Stimulated activated CD8-positive, alpha-beta memory T cell treated with anti-CD3 and anti-CD28 coated beads, Interleukin-15, amount 100 ng/mL, for 48 hours (primary cell): ENCODE measurements around the gene SLC4A4.

ENCODE experiments used
- DNase-seq, 2 donors: peaks; one replicate each; pipeline ENCODE4 v3.0.0-alpha.2; 2020; ENCODE audit warnings: low read depth in 2 of 2

The SLC4A4 gene

GRCh38 chr4:71356924-71357663 is 18.3 kb downstream of the SLC4A4 start:
- DNase-seq = no peak

DNA sequence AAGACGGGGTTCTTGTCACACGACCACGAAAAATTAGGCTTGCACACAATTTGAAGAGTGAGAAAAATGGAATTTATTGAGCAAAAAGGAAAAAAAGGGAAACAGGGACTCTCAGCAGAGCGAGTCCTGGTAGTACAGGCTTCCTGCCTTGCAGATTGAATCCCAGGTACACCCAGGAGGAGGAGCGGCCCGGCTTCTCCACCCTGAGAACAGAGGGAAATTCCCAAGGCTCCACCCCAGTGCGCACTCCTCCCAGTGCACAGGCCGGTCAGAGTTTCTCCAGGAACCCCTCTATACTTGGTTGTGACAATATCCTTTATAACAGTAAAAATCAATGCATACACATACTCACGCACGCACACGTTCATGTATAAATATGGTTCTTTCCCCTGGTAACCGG is 22.0 kb downstream of the SLC4A4 start:
- DNase-seq = no peak

DNA sequence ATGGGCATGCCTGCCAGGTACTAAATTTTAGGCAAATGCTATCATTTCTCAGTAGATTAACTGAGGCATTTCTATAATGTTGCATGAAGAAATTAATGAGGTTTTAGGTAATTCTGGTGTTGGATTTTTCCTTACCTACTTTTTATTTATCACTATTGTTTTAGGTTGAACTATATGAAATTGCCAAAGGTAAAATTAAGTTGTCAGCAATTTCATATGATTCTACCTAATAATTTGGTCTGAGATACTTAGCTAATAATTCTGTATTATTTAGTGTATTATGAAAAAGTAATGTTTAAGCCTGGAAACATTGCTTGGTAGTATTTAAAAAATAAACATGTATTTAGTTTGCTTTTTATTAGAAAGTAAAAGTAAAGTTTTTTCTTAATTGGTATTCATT is 22.7 kb downstream of the SLC4A4 start:
- DNase-seq = no peak

GRCh38 chr4:71366766-71367165 is 27.9 kb downstream of the SLC4A4 start:
- DNase-seq = no peak

GRCh38 chr4:71367546-71367945 is 28.7 kb downstream of the SLC4A4 start:
- no peak for DNase-seq

GRCh38 chr4:71368906-71369305 is 30.1 kb downstream of the SLC4A4 start:
- no peak for DNase-seq

GRCh38 chr4:71369536-71369935 is 30.7 kb downstream of the SLC4A4 start:
- DNase-seq = no peak

DNA sequence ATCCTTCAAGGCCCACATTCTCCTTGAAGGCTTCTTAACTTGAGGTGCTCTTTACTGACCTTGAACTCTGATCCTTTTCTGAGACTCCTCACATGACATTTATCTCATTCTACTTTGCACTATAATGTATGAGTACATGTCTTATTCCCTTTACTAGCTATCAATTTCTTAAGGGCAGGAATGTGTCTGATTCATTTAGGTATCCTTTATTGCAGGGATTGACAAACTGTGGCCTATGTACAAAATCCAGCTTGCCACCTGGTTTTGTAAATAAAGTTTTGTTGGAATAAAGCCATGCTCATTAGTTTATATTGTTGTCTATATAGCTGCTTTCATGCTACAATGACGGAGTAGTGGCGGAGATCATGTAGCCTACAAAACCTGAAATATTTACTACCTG is 36.7 kb downstream of the SLC4A4 start:
- DNase-seq = no peak

GRCh38 chr4:71377561-71377960 is 38.7 kb downstream of the SLC4A4 start:
- no peak for DNase-seq

DNA sequence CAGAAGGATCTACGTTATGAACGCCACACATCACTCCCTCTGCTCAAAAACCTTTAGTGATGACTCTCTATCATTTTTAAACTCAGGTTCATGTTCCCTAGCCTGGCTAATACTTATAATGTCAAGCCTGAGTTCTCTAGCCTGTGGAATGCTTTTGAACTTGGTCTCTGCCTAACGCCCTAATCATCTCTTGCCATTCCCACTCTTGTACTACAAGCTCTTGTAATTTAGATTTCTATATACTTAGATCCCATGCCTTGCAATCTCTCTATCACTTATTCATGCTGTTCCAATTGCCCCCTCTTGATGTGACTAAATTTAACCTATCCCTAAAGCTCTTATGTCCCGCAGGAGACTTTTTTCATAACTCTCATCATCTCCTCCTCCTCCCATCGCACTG is 40.3 kb downstream of the SLC4A4 start:
- DNase-seq = no peak

- DNase-seq = no peak
Observed at GRCh38 chr4:71380788-71381187, 42.0 kb downstream of the SLC4A4 start.

DNA sequence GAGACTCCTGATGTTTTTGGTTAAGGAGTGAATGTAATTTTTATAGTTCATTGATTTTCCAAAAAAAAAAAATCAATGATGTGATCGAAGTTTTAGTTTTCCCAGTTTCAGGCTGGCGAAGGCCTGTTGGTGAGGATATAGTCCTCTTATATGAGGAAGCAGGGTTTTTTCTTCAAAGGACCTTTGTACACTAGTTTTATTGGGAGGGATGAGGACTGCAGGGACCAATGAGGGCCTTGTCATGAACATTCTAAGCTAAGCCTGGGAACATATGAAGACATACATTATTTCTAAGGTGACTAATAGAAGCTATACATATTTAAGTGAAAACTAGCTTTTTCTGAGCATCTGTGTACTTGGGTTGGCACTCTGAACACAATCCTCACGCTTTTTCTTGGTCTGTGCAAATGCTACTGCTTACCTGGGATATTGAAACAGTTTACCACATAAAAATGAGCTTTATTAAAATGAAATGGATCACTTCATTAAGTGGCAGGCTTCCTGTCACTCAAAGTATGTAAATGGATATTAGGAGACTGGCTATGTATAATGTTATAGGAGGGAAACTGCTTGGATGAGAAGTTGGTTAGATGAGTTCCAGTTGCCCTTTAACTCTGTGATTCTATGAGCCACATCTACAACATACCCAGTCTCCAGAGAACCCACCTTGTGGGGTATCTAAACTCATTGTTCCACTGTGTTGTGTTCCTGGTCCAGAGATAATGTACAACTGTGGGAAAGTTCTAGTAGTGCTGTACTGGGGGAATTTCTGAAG is 43.5 kb downstream of the SLC4A4 start:
- DNase-seq = no peak

GRCh38 chr4:71382900-71383560 is 44.2 kb downstream of the SLC4A4 start:
- DNase-seq = no peak

DNA sequence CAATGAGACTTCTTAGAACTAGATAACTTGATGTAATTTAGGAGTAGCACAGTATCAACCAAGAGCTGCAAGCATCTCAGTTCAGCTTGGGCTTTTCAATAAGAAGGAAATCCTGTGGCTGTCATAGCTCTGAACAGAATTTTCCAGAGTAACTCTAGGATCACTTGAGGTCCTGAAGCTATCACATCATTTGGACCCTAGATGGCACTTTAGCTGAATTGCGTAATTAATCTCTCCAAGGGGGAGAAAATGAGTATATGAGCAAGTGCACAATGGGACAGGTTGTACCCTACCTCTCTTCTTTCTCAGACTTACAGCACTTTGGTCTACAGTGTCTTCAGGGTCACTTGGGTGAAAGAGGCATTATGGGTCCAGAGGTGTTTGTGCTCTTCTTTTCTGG is 45.2 kb downstream of the SLC4A4 start:
- no peak for DNase-seq

GRCh38 chr4:71389149-71389827 is 50.5 kb downstream of the SLC4A4 start:
- DNase-seq = no peak

DNA sequence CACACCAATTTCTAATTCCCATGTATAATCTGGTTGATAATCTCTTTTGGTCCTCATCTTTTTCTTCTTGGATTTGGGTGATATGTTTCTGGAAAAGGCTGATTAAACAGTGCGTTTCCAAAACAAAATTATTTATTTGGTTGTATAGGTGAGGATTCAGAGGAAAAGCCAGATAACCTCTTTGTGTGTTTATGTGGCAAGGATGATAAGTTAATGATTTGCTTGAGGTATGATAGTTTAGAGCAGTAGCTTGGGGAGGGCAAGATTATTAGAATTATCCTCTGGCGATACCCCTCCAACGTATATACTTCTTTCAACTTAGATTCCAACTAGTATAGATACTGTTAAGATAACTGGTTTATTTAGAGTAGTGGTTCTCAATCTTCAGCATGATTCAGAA is 53.3 kb downstream of the SLC4A4 start:
- DNase-seq = no peak

GRCh38 chr4:71396382-71396781 is 57.6 kb downstream of the SLC4A4 start:
- DNase-seq = no peak

DNA sequence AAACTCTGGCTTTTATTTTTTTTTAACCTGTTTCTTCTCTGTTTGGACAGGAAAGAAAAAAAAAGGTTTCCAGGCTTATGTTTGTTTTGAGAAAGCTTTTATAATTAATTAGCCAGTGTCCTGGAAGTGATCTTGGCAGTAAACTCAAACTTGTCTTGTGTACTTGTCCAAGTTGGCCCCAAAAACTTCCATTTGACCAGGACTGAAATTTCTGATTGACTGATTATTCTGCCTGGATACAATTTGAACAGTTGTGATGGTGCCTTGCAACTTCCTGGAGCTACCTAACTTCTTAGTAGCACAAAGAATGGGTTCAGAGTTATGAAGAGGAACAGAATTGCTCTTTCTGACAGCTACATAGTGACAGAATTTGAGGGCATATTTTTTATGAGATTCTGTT is 62.0 kb downstream of the SLC4A4 start:
- DNase-seq = no peak

- DNase-seq = no peak
Observed at GRCh38 chr4:71402616-71403015, 63.8 kb downstream of the SLC4A4 start.

DNA sequence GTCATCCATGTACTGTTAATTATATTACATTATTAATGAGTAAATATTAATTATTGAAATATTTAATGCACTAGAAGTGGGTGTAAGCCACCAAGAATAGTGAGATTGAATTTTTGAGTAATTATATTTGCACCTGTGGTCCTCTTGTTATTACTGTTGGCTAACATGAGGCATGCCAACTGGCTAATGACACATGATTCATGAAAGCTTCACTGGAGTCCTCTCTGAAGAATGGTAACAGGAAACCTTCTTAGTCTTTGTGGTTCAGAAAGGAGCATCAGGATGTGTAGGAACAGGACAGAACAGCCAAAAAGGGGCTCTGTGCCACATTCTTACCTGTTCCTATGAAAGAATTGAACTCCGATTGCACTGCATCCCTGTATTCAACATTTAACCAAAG is 65.2 kb downstream of the SLC4A4 start:
- no peak for DNase-seq

GRCh38 chr4:71405791-71406190 is 67.0 kb downstream of the SLC4A4 start:
- no peak for DNase-seq

DNA sequence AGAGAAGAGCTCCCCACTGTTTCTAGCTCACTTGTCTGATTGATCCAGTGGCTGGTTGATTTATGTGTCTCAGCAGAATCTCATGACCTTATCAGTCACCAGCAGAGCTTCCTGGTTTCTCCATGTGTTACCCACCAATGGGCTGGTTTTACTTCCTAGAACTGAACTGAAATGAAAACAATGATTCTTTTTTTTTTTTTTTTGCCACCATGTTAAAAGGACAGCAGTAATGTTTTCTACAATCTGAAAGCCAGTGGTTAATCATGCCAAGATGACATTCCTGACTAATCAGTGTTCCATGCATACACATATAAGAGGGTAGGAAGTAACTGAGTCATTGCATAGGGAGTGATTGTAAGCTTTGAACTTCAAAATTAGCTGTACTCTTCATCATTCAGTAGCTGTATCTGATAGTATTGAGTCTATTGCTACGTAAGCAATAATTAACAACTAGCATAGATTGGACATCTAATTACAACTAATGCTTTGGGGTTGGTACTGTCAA is 67.7 kb downstream of the SLC4A4 start:
- no peak for DNase-seq
